GM19023 (cell line): ENCODE data around the gene NALCN.

ENCODE experiments used
- ATAC-seq: cut with Tn5 transposase; IDR thresholded peaks from one replicate; pipeline ENCODE4 v1.9.1; 2021; ENCODE audit warnings: mild to moderate bottlenecking, moderate library complexity; ENCODE audit not compliant: unreplicated experiment

The NALCN gene

DNA sequence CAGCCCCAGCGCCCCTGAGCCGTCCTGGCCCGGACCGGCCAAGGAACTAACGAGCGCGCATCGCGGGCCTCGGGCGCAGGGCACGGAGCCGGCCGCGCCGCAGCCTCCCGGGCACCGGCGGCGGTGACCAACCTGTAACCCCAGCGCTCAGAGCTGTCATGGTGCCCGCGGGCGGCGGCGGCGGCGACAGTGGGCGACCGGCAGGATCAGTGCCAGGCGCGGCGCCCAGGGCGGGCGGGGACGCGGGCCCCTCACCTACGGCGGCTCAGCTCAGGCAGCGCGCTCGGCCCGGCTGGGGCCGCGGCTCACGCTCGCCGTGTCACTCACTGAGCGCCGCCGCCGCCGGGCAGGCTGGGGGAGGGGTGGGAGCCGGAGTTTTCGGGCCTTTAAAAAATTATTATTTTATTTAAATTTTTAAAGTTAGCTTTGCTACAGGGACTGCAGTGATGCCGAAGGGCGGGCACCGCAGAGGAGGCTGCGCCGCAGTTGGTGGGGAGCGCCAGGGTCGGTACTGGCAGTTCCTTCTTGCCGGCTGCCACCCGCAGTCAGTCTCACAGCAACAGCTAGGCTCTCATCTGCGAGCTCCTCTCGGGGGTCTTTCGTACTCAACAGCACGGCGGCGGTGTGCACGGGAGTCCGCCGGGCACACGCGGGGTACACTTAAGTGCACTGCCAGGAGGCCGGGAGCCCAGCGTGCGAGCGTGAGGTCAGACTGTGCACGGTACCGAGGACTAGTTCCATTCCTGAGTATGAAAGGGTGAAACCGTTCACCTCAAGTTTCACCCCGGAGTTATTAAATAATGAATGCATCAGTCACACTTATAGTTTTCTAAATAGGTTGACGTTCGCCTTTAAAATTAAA is at the start of gene NALCN:
Gene NALCN, minus strand, starts transcription at position 328 of the 862 bp plus-strand sequence. CDS start 17,382 bp downstream, outside the sequence.
- ATAC-seq: no peak

DNA sequence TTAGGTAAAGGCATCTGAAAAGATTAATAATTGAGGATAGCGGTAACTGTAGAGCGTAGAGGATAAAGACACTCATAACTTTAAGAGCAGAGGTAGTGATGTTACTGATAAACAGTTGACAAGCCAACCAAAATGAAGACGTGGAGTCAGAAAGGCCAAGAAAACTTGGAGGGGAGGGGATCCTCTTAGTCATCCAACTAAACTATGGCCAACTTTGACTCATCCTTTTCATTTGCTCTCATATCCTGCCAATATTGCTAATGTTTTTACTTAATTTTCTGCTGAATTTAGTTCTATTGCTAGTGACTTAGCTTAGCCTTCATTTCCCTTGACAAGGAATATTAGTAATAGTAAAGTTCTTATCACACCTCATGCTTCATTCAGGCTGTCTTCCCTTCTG is 49.6 kb upstream of the NALCN start:
- no peak for ATAC-seq

DNA sequence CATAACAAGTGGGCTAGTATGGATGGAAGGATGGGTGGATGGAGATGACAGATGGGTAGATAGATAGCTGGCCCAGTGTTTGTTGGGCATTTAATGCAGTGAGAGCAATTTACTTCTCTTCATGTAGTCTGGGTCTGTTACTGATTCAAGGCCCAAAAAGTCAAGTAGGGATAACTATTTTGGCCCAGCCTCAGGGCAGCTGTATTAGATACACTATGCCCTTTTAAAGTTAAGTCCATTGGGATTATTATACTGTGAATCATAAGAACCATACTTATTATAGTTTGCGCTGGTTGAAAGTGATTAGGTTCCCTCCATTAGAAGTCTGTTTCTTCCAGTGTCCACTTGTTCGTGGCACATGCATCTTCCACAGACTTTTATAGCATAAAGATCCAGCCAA is 40.9 kb upstream of the NALCN start:
- no peak for ATAC-seq

DNA sequence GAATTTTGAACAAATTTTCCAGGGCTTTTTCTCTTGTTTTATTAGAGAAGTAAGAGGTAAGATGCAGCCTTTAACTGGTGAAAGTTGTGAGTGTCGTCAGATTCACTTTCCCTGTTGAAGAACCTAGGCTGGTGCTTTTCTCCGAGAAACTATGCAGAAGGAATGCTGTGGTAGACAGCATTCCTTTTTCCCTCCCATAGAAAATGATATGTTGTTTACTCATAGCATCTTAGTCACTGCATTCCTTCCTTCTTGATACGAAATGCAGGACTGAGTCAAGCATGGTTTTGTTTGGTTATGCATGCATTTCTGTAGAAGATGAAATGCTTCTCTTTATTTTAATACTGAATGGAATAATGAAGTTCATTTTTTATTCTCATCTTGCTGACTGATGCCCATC is 39.6 kb upstream of the NALCN start:
- ATAC-seq: no peak

DNA sequence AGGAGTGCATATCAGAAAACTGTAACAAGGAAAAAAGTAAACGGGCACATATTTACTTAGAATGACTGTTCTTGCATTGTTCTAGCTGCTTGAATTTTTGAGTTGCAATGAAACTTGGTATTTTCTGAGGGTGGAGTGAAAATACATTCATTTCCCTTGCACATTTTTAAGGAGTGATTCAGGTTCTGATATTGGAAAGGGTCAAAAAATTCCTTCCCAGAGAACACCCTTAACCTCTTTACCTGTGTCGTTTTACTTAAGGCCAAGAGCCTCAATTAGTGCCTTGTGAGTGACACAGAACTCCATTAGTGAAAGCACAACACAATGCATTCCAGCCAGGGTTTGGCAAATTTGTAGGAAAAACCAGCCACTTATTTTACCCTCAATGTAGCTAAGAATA is 38.5 kb upstream of the NALCN start:
- no peak for ATAC-seq

DNA sequence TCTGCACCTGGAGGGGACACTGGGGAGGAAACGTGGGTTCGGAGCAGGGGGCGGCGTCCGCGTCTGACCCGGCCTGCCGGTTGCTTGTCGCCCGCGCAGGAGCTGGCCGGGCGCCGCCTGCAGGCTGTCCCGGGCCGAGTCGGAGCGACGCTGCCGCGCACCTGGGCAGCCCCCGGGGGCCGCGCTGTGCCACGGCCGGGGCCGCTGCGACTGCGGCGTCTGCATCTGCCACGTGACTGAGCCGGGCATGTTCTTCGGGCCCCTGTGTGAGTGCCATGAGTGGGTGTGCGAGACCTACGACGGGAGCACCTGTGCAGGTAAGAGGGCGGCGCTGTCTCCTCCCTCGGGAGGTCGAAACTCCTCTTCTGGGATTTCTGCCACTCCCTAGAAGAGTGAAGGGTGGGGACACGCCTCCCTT is 37.5 kb upstream of the NALCN start:
- ATAC-seq: no peak

DNA sequence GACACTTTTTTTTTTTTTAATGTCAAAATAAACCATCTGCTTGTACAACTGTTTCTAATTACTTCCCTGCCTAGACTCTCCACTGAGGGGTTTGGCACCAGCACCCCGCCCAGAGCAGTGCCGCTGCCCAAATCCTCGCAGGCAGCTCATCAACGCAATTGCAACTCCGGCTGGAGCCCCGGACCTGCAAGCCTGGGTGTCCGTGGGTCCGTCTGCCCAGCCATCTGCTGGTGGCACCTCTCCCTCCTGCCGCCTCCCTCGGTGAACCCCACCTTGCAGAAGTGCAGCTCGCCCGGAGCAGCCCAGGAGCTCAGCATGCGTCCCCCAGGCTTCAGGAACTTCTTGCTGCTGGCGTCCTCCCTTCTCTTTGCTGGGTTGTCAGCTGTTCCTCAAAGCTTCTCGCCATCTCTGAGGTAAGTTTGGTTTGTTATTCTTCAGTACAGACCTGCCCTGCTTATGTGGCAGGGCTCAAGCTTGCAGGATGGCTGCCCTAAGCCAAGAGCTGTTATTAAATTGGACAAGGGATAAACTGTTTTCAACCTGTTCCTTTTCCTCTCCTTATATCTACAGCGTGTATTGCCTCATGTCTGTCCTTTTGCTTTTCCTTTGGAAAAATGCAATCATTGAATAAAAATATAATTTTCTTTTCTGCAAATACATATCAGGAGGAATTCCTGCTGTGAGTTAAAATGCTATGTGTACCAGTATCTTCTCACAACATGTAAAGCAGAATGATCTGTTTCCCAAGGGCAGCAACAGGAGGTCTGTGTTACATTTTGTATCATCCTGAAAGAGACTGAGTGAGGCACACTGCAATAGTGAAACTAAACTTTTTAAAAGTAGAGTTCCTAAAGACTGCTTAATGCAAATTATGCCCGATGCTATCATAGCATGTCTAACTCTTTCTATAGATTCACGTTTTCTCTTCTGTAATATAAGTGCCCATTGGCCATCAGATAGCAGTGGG is 36.5 kb upstream of the NALCN start, which contains the start of gene ITGBL1:
Gene ITGBL1, plus strand, starts transcription at position 157 of the 967 bp plus-strand sequence. Its CDS starts 159 bp downstream, at position 316.
- no peak for ATAC-seq

DNA sequence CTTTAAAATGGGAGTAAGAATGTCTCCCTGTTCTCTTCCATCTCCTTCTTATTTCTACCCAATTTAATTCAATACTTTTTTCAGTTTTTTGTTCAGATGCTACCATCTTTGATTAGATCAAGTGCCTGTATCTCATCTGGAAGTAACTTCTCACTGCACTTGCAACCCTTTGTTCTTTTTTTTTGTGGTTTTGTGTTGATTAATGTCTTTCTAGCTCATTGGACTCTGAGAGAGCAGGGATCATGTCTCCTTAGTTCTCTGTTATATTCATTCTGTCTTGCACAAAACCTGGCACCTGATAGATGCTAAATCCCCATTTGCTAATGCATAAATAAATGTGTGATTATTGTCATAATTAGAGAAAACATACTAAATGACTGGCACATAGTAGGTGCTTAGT is 35.3 kb upstream of the NALCN start:
- ATAC-seq: no peak

DNA sequence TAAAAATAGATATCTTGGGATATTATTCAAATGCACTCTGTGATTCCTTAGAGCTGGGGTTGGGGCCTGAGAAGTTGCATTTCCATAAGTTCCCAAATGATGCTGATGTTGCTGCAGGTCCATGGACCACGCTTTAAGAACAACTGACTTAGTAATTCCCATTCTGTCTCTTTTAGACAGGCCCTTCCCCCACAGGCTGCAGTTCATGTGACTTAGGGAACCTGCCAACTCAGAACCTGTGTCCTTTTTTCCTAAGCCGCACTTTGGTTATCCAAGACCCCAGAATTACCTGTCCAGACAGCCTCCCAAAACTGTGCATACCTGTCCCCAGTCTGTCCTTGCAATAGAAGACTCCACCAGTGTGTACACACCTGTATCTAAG is 34.4 kb upstream of the NALCN start:
- ATAC-seq: no peak

DNA sequence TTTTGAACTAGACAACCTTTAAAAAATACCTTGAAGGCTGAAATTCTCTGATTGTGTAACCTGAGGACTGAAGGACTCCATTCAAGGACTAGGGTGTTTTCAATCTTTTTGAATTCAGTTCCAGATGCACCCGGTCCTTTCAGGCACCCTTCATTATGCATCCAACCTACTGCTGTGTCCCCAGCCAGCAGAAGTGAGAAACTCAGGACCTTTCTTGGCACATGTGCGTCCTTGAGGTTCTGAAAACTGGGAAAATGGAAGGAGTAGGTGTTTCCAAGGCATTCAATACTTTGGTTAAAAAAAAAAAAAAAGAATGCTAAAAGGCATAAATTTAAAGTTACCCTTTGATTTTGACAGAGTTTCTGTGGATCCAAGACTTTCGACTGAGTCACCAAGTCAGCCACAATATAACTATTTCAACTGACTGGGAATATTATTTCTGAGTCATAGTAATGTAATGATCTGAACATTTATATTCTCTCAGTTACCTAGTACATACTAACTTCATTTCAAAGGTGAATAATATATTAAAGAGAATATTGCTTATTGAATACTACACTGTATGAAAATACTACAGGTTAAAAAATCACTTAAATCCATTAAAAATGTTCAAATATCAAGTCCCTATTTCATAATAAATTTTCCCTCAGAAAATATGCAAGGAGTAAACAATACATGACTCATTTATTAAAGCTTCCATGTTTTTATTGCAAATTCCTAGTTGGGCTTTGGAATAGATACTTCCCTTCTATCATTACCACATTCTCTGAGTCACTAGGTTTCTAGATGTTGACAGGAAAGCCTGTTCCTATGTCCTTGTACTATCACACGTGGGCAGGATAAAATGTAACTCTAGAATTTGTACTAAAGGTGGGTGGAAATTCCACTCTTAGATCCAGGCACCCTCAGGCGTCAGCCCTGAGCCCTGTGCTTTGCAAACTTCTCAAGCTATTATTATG is 33.8 kb upstream of the NALCN start:
- no peak for ATAC-seq

DNA sequence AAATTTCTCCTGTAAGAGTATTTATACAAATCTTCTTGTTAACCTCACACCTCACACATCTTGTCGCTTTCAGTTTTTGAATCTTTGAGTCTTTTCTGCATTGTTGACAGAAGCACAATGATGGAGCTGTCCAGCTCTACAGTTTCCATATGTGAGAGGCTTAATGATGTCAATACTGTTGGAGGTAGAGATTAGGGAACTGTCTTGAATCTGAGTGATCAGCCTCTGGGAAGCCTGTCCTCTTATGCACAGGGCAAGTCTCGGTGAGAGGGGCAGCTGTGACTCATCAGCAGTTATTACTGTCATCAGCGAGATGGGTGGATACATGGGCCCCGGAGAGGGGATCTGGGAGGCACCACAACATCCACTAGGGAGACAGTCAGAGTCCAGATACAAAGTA is 31.5 kb upstream of the NALCN start:
- no peak for ATAC-seq

DNA sequence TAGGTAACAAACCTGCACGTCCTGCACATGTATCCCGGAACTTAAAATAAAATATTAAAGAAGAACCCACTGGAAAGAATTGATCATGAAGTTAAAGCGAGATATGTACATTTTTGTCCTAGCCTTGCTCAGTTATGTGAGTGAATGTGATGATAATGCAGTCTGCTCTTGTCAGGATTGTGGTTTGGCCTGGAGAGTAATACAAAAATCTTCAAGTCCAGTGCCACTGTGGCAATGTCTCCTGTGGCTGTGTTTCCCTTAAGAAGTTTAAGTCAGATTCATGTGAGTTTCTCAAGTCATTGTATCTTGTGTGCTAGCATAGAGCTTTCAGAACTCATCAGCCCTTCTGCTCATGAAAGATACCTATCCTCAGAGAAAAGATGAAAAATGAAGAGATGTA is 18.2 kb upstream of the NALCN start:
- ATAC-seq: no peak

DNA sequence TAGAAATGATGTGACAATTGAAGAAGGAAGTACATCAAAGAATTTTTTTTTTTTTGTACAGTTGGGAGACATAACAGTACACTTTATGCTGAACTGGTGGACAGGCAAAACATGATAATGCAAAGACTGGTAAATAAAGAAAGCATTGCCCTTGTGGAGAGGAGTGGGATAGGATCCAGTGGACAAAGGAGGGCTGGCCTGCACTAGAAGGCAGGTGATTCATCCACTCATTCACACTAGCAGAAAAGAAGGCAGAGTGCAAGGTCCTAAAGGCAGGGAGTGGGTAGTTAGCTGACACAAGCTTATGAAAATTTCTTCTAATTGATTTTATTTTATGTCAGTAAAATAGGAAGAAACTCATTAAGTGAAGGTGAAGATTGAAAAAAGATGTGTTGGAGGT is 17.6 kb upstream of the NALCN start:
- no peak for ATAC-seq

DNA sequence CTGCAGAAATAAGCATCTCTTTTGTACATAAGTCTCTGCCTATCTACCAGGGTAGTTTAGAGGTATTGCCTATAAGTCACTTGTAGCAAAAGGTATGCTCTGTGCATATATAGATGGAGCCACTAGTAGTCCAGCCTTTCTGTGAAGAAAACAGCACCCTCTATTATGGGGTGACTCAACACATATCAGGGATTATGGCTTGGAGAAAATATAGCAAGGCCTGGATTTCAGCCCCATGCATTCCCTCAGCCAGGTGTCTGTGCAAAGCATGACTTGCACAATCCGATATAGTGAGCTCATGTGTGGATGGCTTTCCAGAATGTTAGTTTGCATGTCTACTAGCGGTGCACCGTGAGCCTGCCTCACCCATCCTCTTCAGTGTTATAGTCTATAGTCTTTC is 13.4 kb upstream of the NALCN start:
- ATAC-seq: no peak

DNA sequence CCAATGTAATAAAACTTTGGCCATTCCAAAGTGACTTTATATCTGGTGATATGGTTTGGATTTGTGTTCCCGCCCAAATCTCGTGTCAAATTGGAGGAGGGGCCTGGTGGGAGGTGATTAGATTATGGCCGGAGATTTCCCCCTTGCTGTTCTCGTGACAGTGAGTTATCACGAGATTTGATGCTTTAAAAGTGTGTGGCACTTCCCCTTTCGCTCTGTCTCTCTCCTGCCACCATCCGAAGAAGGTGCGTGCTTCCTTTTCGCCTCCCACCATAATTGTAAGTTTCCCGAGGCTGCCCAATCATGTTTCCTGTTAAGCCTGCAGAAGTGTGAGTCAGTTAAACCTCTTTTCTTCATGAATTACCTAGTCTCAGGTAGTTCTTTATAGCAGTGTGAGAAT is 9.3 kb upstream of the NALCN start:
- no peak for ATAC-seq

DNA sequence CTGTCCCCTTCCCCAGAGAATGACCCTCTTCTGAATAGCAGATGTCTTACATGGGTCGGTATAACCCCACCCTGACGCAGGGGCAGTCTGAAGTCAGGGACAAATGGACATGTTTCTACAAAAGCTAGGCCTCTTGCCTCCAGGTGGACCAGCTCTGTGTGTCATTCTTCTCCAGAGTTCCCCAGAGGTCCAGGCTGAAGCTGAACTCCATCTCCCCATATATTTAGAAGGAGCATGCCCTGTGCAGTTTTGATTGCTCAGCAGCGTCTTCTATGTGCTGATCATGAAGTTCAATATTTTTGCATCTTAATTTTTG is 8.8 kb upstream of the NALCN start:
- no peak for ATAC-seq

DNA sequence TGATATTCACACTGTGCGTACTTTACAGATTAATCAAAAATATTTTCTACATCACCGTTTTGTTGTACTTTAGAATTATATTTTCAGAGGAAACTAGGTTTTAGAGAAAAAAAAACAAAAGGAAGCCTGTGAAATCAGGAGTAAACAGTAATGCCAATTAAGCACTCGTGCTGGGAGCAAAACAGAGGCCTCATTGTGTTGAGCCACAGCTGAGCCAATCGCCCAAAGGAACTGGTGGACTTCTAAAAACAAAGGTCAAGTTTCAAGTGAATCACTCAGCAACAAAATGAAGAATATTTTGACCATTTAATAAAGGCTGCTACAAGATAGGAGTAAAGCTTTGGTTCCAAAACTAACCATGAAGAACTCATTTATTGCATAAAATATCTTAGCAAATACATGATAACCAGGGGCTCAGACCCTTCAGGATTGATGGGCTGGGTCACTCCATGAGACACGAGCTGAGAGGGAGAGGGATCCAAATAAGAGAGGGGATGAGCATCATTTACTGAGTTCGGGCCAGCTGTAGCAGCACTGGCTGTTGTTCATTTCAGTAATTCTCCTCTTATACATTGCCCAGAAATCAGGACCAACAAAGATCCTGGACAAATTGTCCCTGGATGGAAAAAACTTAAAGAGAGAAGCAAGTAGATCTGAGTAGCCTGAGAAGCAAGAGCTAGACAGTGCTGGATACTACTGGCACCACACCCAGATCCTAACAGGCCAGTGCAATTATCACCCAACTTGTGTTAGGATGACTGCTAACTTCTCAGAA is 8.3 kb upstream of the NALCN start:
- no peak for ATAC-seq

DNA sequence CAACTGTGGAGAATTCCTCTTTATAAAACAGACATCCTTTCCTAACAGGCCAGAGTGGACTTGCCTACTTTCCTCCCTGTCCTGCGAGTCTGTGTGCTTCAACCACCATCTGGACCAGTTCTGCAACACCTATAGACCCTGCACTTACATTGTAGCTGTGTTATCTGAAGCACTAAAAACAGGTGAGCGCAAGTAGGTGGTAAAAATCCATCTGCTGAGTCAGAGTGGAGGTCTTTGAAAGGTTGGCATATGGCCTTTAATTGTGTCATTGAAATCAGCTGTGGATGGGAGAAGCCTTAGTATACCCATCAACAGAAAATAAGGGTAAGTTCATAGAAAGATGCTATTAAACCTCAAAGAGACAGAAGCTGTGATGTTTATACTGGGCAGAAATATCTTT is 7.6 kb upstream of the NALCN start:
- no peak for ATAC-seq

DNA sequence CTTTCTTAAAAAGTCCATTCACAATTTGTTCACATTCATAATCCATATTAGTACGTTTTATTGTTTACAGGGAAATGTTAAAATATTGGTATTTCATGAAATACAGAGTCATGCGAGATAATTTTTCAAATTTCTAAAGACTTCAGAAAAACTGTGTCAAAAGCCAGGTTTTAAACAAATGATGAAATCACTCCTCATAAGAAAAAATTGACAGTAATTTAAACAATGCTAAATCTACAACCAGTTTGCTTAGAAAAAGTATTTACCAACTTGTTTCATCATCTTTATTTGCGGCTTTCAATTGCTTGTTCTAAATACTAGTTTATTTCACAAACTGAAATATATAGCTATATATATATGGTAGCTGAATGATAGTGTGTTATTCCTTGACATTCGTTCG is 1.2 kb upstream of the NALCN start:
- ATAC-seq: no peak

DNA sequence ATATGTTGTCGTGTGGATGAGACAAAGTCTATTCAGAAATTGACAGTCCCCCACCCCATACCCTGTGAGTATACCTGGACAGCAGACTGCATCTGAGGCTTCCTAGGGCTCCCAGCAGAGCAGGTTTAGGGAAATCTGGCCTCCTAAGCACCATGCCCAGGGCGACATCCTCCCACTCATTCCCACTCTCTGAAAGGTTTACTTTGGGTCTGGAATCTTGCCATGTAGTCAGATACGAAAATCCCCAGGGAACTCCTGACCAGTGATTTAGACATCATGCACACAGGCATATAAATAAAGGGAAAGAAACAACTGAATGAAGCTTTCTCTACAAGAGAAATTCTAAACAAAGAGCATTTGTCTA is 717 bp upstream of the NALCN start:
- no peak for ATAC-seq
